K562 (cell line): ENCODE results near the gene NF1. TPM values are rescaled to one million over a fixed set of nuclear protein-coding genes. Genes with fewer than 3 reads are reported as not detected.

Source experiments
- ATAC-seq: fragments of 200-7000 bp; cut with Tn5 transposase; 3 replicates; pipeline ENCODE4 v1.9.1; 2020; ENCODE audit warnings: moderate library complexity
- BruUV-seq: library from RNA; stranded (reverse); fragments of 400-500 nt; replicated peaks from 2 replicates; lab custom pipeline; 2021; lab: Mats Ljungman, UMichigan
- CTCF ChIA-PET: fragments of 300-600 bp; formaldehyde crosslinking; extraction: SDS; loops from one replicate; lab custom pipeline; 2021; ENCODE audit warnings: low intra/inter-chr PET ratio; lab: Yijun Ruan, JAX
- POLR2A ChIA-PET: fragments of 300-600, 350-650 bp; sonication (Branson Sonifier 250); formaldehyde crosslinking; extraction: SDS; loops from one replicate; lab custom pipeline; 2021; ENCODE audit warnings: antibody characterized with exemption, inconsistent platforms; lab: Yijun Ruan, JAX
- DNase-seq, 4 experiments: peaks; one replicate each; pipeline versions ENCODE4 v3.0.0 to v3.0.0-alpha.2; 2011 to 2018; ENCODE audit warnings: low spot score in 3 of 4, mixed read lengths in 3 of 4; ENCODE audit errors: extremely low read depth in 1 of 4
- FAIRE-seq: peaks from 2 replicates; lab custom pipeline; 2011; peaks lifted over from hg19 to GRCh38; lab: Jason Lieb, UNC
- H2AFZ ChIP-seq: 2 replicates; pipeline ENCODE4 v1.6.0; 2011; ENCODE audit warnings: low read depth, low read length, control low read depth, inconsistent platforms
- H3K27ac ChIP-seq: fragments of 200-600 bp; 3 replicates; pipeline ENCODE4 v1.8.0; 2011; ENCODE audit warnings: low read depth, mild to moderate bottlenecking, control low read depth, inconsistent platforms, low read length, moderate library complexity, mixed read lengths; ENCODE audit errors: extremely low read depth
- H3K27me3 ChIP-seq, 2 experiments: fragments of 300-600 bp in 1 of 2; 2 replicates in 1 of 2; 3 replicates in 1 of 2; pipeline versions ENCODE4 v1.6.0 to v1.8.0; 2011; ENCODE audit warnings: inconsistent platforms in 2 of 2, low read length in 2 of 2, mild to moderate bottlenecking in 1 of 2, mixed read lengths in 1 of 2, moderate library complexity in 1 of 2; ENCODE audit not compliant: control insufficient read depth in 2 of 2, insufficient read depth in 2 of 2
- H3K36me3 ChIP-seq: fragments of 300-600 bp; 3 replicates; pipeline ENCODE4 v1.8.0; 2011; ENCODE audit warnings: mild to moderate bottlenecking, low read length, inconsistent platforms; ENCODE audit not compliant: control insufficient read depth, insufficient read depth
- H3K4me1 ChIP-seq, 2 experiments: fragments of 200-600 bp in 1 of 2; replicated peaks in 1 of 2; 2 replicates in 1 of 2; 3 replicates in 1 of 2; pipeline versions ENCODE4 v1.5.1 to v1.8.0; 2011; ENCODE audit warnings: inconsistent platforms in 2 of 2, low read length in 2 of 2, mild to moderate bottlenecking in 1 of 2, mixed read lengths in 1 of 2, moderate library complexity in 1 of 2; ENCODE audit not compliant: control insufficient read depth in 2 of 2, insufficient read depth in 2 of 2
- H3K4me2 ChIP-seq: 2 replicates; pipeline ENCODE4 v1.6.1; 2011; ENCODE audit warnings: low read length, control low read depth, inconsistent platforms, mixed read lengths; ENCODE audit not compliant: insufficient read depth
- H3K4me3 ChIP-seq: fragments of 200-600 bp; sonication (generic), shearing (Covaris generic); 2 replicates; pipeline ENCODE4 v1.5.1; 2016; ENCODE audit warnings: control low read depth, inconsistent platforms
- H3K79me2 ChIP-seq: fragments of 200-600 bp; 3 replicates; pipeline ENCODE4 v1.8.0; 2011; ENCODE audit warnings: low read length, inconsistent platforms; ENCODE audit not compliant: control insufficient read depth, insufficient read depth
- H3K9ac ChIP-seq, 2 experiments: 2 replicates each; pipeline versions ENCODE4 v1.6.0 to v1.6.1; 2011; ENCODE audit warnings: low read depth in 2 of 2, low read length in 2 of 2, control low read depth in 1 of 2, inconsistent platforms in 1 of 2, mild to moderate bottlenecking in 1 of 2, mixed read lengths in 1 of 2; ENCODE audit not compliant: insufficient read depth in 1 of 2
- H3K9me1 ChIP-seq: one replicate; pipeline ENCODE4 v1.6.0; 2011; ENCODE audit warnings: inconsistent platforms, mild to moderate bottlenecking, low read length, moderate library complexity; ENCODE audit not compliant: control insufficient read depth, insufficient read depth
- H3K9me3 ChIP-seq: replicated peaks from 2 replicates; pipeline ENCODE4 v1.5.1; 2011; ENCODE audit warnings: low read depth, low read length, inconsistent platforms; ENCODE audit not compliant: control insufficient read depth, insufficient read depth
- H4K20me1 ChIP-seq: replicated peaks from 2 replicates; pipeline ENCODE4 v1.6.1; 2011; ENCODE audit warnings: low read length, inconsistent platforms, mixed read lengths; ENCODE audit not compliant: control insufficient read depth, insufficient read depth
- BCL6 ChIP-seq: fragments of 250-450 bp; sonication (Bioruptor Pico); IDR thresholded peaks from 2 replicates; pipeline ENCODE4 v1.4.0; 2020
- CBFA2T3 ChIP-seq: fragments of 450-650 bp; IDR thresholded peaks from 2 replicates; pipeline ENCODE4 v1.6.1; 2017
- DPF2 ChIP-seq: fragments of 450-650 bp; IDR thresholded peaks from 2 replicates; pipeline ENCODE4 v1.6.1; 2016
- FOSL1 ChIP-seq: fragments of 200-800 bp; sonication (Bioruptor generic); conservative IDR thresholded peaks from 2 replicates; pipeline ENCODE4 v1.6.1; 2016; ENCODE audit warnings: missing genetic modification characterization, missing compliant biosample characterization
- FOXM1 ChIP-seq, 2 experiments: fragments of 450-650 bp in 1 of 2; sonication (generic) in 1 of 2; formaldehyde crosslinking in 1 of 2; IDR thresholded peaks; 2 replicates each; pipeline versions ENCODE4 v1.6.1 to v1.9.0; 2017 to 2022; ENCODE audit warnings: low read depth in 2 of 2, mild to moderate bottlenecking in 2 of 2, missing genetic modification reagents in 1 of 2, moderate library complexity in 1 of 2
- KDM1A ChIP-seq, 2 experiments: fragments of 450-650 bp; IDR thresholded peaks; 2 replicates each; pipeline ENCODE4 v1.6.1; 2016; ENCODE audit warnings: mild to moderate bottlenecking in 2 of 2
- MED1 ChIP-seq: sonication (generic); formaldehyde crosslinking; IDR thresholded peaks from 2 replicates; pipeline ENCODE4 v1.8.1; 2023; ENCODE audit warnings: missing genetic modification reagents, borderline replicate concordance
- MTA2 ChIP-seq: fragments of 450-650 bp; IDR thresholded peaks from 2 replicates; pipeline ENCODE4 v1.6.1; 2016; ENCODE audit warnings: low read depth
- PURB ChIP-seq: sonication (generic); formaldehyde crosslinking; IDR thresholded peaks from 2 replicates; pipeline ENCODE4 v1.9.0; 2021; ENCODE audit warnings: low read depth, mild to moderate bottlenecking, missing genetic modification reagents
- TAL1 ChIP-seq: fragments of 450-650 bp; IDR thresholded peaks from 2 replicates; pipeline ENCODE4 v1.6.1; 2016; ENCODE audit warnings: mild to moderate bottlenecking
- TEAD4 ChIP-seq, 2 experiments: sonication (generic) in 1 of 2; formaldehyde crosslinking in 1 of 2; IDR thresholded peaks; 2 replicates each; pipeline versions ENCODE4 v1.6.1 to v1.8.0; 2012 to 2022; ENCODE audit warnings: borderline replicate concordance in 1 of 2, inconsistent platforms in 1 of 2, low read length in 1 of 2, mild to moderate bottlenecking in 1 of 2, missing genetic modification reagents in 1 of 2
- ZNF354B ChIP-seq: fragments of 250-450 bp; sonication (Bioruptor Pico); IDR thresholded peaks from 2 replicates; pipeline ENCODE4 v1.4.0; 2020
- WGBS: fragments of 100-300 bp; shearing (Covaris generic); methylation state at CpG from one replicate; pipeline ENCODE4 v1.1.6; 2016; ENCODE audit warnings: low coverage, mixed read lengths; ENCODE audit not compliant: insufficient coverage; ENCODE audit errors: missing lambda C conversion rate; 5-methylcytosine and 5-hydroxymethylcytosine counted together
- in situ Hi-C: fragments of 300-500 bp; cut with MboI; formaldehyde crosslinking; loops from 4 replicates; pipeline ENCODE4 v1.15.0; 2018; ENCODE audit warnings: inconsistent platforms, mixed read lengths
- intact Hi-C: fragments of 100-400 bp; cut with micrococcal nuclease; formaldehyde crosslinking; loops from 2 replicates; pipeline ENCODE4 v1.14.2; 2022
- polyA plus RNA-seq, 8 experiments: library from polyadenylated mRNA; depleted of rRNA in 4 of 8; stranded (reverse) in 5 of 8; unstranded in 3 of 8; fragments of >200 nt; fragmentation: Nextera tagmentation in 2 of 8; fragmentation: Illumina TruSeq in 1 of 8; extraction: Ambion mirVana in 2 of 8; extraction: Trizol in 1 of 8; gene quantifications; 2 replicates each; pipeline versions ENCODE4 v1.2.1 to v1.2.3, GENCODE V29; 2011 to 2014; ENCODE audit warnings: inconsistent platforms in 1 of 8, missing spikeins in 1 of 8
- total RNA-seq, 7 experiments: library from RNA; depleted of rRNA in 6 of 7; stranded (reverse); fragments of >200 nt in 6 of 7; fragmentation: Illumina TruSeq in 2 of 7; extraction: Trizol in 2 of 7; gene quantifications; 2 replicates each; pipeline versions ENCODE4 v1.2.1 to v1.2.3, GENCODE V29; 2011 to 2021; ENCODE audit warnings: low replicate concordance in 1 of 7
- TF ChIP-seq, protein P1 (sequence below), 3 experiments: fragments of 200-800 bp in 1 of 3; fragments of 250-450 bp in 1 of 3; fragments of 450-650 bp in 1 of 3; sonication (Bioruptor Pico) in 1 of 3; sonication (Bioruptor generic) in 1 of 3; formaldehyde crosslinking in 1 of 3; IDR thresholded peaks; 2 replicates each; pipeline versions ENCODE4 v1.6.1 to v1.8.0; 2016 to 2022; ENCODE audit warnings: mild to moderate bottlenecking in 2 of 3, missing genetic modification characterization in 2 of 3, missing compliant biosample characterization in 1 of 3, moderate library complexity in 1 of 3
- TF ChIP-seq, protein P2 (sequence below): fragments of 450-650 bp; IDR thresholded peaks from 2 replicates; pipeline ENCODE4 v1.6.1; 2016; ENCODE audit warnings: antibody characterized with exemption
- TF ChIP-seq, protein P3 (sequence below), 2 experiments: IDR thresholded peaks in 1 of 2; conservative IDR thresholded peaks in 1 of 2; 2 replicates each; pipeline ENCODE4 v1.6.1; 2016; ENCODE audit warnings: low read depth in 2 of 2, mild to moderate bottlenecking in 1 of 2, missing compliant biosample characterization in 1 of 2, missing genetic modification characterization in 1 of 2, moderate library complexity in 1 of 2

The NF1 gene
- total and polyA plus RNA-seq, 9 of the 15 experiments (the other 6 are each of a cell fraction or from before 2014, with no cell fraction given), result 3.4 to 41.9 (median 24.3) TPM

DNA sequence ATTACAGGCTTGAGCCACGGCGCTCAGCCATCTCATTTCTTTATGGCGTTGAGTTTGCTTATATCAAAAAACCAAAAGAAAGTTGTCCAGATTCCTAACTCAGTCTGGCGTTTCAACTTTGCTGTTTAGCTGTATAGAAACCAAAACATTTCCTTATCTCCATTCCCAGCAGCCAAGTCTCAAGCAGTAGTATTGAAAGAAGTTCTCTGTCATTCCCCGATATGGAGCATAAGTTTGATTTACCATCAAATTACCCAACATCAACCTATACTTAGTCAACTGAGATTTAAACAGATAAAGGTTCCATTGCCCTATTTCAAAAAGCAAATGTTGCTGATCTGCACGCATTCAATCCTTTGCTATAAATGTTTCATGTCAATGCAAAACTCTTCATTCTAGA, 269.2 kb downstream of the NF1 start:
- no peak overlapping the region for H3K9ac ChIP-seq
- H3K4me3 ChIP-seq, result no peak overlapping the region
- DNase-seq (peak in 1 of 4 experiments; percentile 16), FAIRE-seq (no peak), ATAC-seq (no peak)
- no peak overlapping the region for H2AFZ ChIP-seq
- no peak overlapping the region for H3K4me2 ChIP-seq
- 38% methylated on average over 6 of the region's 6 CpGs for WGBS
- H3K9me3 ChIP-seq, result no peaks in the 10 kb centered on the region
- intact Hi-C loops (no loop called here), in situ Hi-C loops (no loop called here)
- H3K27me3 ChIP-seq, result no peaks in the 10 kb centered on the region
- no peaks in the 10 kb centered on the region for H3K4me1 ChIP-seq
- ChIA-PET CTCF (no interaction called here), POLR2A (interaction anchor here (1.2 kb wide), 1 partner anchor 494 kb away, joined by 3 read pairs; no protein-coding TSS in a partner anchor)
- no TSS peak for BruUV-seq
- H3K9me1 ChIP-seq, result no peaks in the 10 kb centered on the region
- H4K20me1 ChIP-seq, result 0 out of 2 replicates have a peak, but pooled peaks cover 4% of the 10 kb centered on the region
- H3K27ac ChIP-seq, result no peak overlapping the region
- peaks cover 42% of the 10 kb centered on the region for H3K36me3 ChIP-seq
- H3K79me2 ChIP-seq, result no peaks in the 10 kb centered on the region
- TF ChIP-seq CBFA2T3 (peak; percentile 85), KDM1A (IDR thresholded peaks at IDR 0.05) (peak; percentile 91), FOXM1 (IDR thresholded peaks at IDR 0.05; ENCODE audit: low read depth) (peak; percentile 29; the same call in 1 of the 2 replicates), FOXM1 (CRISPR knock-in tag; IDR thresholded peaks at IDR 0.05; ENCODE audit: low read depth) (no peak), PURB (CRISPR knock-in tag) (no peak), DPF2 (peak; percentile 48; the same call in 1 of the 2 replicates), FOSL1 (0 out of 2 replicates have a peak, but pooled peaks have one; percentile 22), ZNF354B (CRISPR knock-in tag) (no peak), TAL1 (peak; percentile 77), TEAD4 (IDR thresholded peaks at IDR 0.05; ENCODE audit: low read length) (peak; percentile 76), TEAD4 (CRISPR knock-in tag; IDR thresholded peaks at IDR 0.05; ENCODE audit: borderline replicate concordance) (no peak), MED1 (CRISPR knock-in tag) (no peak), MTA2 (peak; percentile 9; the same call in 1 of the 2 replicates), BCL6 (no peak)
- TF ChIP-seq, protein P1, sequence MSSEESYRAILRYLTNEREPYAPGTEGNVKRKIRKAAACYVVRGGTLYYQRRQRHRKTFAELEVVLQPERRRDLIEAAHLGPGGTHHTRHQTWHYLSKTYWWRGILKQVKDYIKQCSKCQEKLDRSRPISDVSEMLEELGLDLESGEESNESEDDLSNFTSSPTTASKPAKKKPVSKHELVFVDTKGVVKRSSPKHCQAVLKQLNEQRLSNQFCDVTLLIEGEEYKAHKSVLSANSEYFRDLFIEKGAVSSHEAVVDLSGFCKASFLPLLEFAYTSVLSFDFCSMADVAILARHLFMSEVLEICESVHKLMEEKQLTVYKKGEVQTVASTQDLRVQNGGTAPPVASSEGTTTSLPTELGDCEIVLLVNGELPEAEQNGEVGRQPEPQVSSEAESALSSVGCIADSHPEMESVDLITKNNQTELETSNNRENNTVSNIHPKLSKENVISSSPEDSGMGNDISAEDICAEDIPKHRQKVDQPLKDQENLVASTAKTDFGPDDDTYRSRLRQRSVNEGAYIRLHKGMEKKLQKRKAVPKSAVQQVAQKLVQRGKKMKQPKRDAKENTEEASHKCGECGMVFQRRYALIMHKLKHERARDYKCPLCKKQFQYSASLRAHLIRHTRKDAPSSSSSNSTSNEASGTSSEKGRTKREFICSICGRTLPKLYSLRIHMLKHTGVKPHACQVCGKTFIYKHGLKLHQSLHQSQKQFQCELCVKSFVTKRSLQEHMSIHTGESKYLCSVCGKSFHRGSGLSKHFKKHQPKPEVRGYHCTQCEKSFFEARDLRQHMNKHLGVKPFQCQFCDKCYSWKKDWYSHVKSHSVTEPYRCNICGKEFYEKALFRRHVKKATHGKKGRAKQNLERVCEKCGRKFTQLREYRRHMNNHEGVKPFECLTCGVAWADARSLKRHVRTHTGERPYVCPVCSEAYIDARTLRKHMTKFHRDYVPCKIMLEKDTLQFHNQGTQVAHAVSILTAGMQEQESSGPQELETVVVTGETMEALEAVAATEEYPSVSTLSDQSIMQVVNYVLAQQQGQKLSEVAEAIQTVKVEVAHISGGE (CRISPR knock-in tag; IDR thresholded peaks at IDR 0.05), result no peak
- TF ChIP-seq, protein P2, sequence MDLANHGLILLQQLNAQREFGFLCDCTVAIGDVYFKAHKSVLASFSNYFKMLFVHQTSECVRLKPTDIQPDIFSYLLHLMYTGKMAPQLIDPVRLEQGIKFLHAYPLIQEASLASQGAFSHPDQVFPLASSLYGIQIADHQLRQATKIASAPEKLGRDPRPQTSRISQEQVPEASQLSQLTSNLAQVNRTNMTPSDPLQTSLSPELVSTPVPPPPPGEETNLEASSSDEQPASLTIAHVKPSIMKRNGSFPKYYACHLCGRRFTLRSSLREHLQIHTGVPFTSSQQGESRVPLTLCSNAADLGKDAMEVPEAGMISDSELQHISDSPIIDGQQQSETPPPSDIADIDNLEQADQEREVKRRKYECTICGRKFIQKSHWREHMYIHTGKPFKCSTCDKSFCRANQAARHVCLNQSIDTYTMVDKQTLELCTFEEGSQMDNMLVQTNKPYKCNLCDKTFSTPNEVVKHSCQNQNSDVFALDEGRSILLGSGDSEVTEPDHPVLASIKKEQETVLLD, result no peak
- TF ChIP-seq, protein P3, sequence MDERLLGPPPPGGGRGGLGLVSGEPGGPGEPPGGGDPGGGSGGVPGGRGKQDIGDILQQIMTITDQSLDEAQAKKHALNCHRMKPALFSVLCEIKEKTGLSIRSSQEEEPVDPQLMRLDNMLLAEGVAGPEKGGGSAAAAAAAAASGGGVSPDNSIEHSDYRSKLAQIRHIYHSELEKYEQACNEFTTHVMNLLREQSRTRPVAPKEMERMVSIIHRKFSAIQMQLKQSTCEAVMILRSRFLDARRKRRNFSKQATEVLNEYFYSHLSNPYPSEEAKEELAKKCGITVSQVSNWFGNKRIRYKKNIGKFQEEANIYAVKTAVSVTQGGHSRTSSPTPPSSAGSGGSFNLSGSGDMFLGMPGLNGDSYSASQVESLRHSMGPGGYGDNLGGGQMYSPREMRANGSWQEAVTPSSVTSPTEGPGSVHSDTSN (CRISPR knock-in tag; IDR thresholded peaks at IDR 0.05; ENCODE audit: low read depth), result no peak
- TF ChIP-seq, protein P3 (tag; conservative IDR thresholded peaks at IDR 0.05; ENCODE audit: low read depth), result peak; percentile 44
